GM12892 (cell line): Measurements from ENCODE around the gene SRC.
A peak's percentile ranks its signal among the peaks of the same experiment; 100 is the strongest.

ENCODE experiments used
- POLR2A ChIP-seq: IDR thresholded peaks from 2 replicates; pipeline ENCODE4 v1.6.1; 2011; ENCODE audit warnings: low read depth, low read length, control low read depth
- POLR2AphosphoS5 ChIP-seq: IDR thresholded peaks from 2 replicates; pipeline ENCODE4 v1.6.1; 2011; ENCODE audit warnings: low read depth, low read length, control low read depth

GRCh38 chr20:37405351-37405897 is 59.5 kb downstream of the SRC start:
- peak; percentile 67; the same call in 1 of the 2 replicates for TF ChIP-seq POLR2AphosphoS5
- peak; percentile 47; the same call in 1 of the 2 replicates for TF ChIP-seq POLR2A
